Measurements from ENCODE around the gene KLHL36.

GRCh38 chr16:84675884-84676283, 27.6 kb downstream of the KLHL36 start:
- TF ChIP-seq EP300 (IDR thresholded peaks at IDR 0.05) (no peak), CTCF (IDR thresholded peaks at IDR 0.05) (no peak)

All from upper lobe of left lung (tissue), 4 donors.